Vagina (tissue), 2 donors: ENCODE results near the gene ZC3H12C. TPM values are rescaled to one million over a fixed set of nuclear protein-coding genes. Genes with fewer than 3 reads are reported as not detected.

Experiments used
- DNase-seq, 2 donors: peaks; one replicate each; pipeline ENCODE4 v3.0.0-alpha.2; 2017; ENCODE audit errors: extremely low spot score in 2 of 2
- H3K27ac ChIP-seq: fragments of 200-600 bp; sonication (generic); one replicate; pipeline ENCODE4 v1.5.1; 2019
- H3K27me3 ChIP-seq: fragments of 200-600 bp; sonication (generic); one replicate; pipeline ENCODE4 v1.5.1; 2019
- H3K36me3 ChIP-seq, 2 donors: fragments of 200-600 bp; sonication (generic); one replicate each; pipeline ENCODE4 v1.5.1; 2017 to 2019
- H3K4me1 ChIP-seq: fragments of 200-600 bp; sonication (generic); one replicate; pipeline ENCODE4 v1.5.1; 2019
- H3K4me3 ChIP-seq, 2 donors: fragments of 200-600 bp; sonication (generic); 1 replicate in 1 of 2; 2 replicates in 1 of 2; pipeline ENCODE4 v1.5.1; 2016 to 2019
- H3K9me3 ChIP-seq: fragments of 200-600 bp; sonication (generic); one replicate; pipeline ENCODE4 v1.5.1; 2019
- CTCF ChIP-seq, 3 experiments: fragments of 450-650 bp in 2 of 3; fragments of 200-600 bp in 1 of 3; sonication (generic) in 1 of 3; IDR thresholded peaks; one replicate each; pipeline ENCODE4 v1.5.1; 2017 to 2019; ENCODE audit warnings: antibody characterized with exemption in 3 of 3, mild to moderate bottlenecking in 2 of 3, moderate library complexity in 2 of 3
- POLR2A ChIP-seq, 2 donors: fragments of 450-650 bp; IDR thresholded peaks; one replicate each; pipeline ENCODE4 v1.6.1; 2017; ENCODE audit warnings: antibody characterized with exemption in 2 of 2, mild to moderate bottlenecking in 2 of 2, moderate library complexity in 2 of 2
- POLR2AphosphoS5 ChIP-seq, 2 donors: sonication (generic); formaldehyde crosslinking; IDR thresholded peaks; one replicate each; pipeline ENCODE4 v1.9.0; 2017; ENCODE audit warnings: antibody characterized with exemption in 2 of 2, mild to moderate bottlenecking in 2 of 2, low read depth in 1 of 2; ENCODE audit not compliant: insufficient read depth in 1 of 2
- intact Hi-C: fragments of 100-400 bp; cut with DNase I; formaldehyde crosslinking; loops from one replicate; pipeline ENCODE4 v1.15.1; 2023
- total RNA-seq: library from RNA; depleted of rRNA; stranded (reverse); fragments of >200 nt; gene quantifications from one replicate; pipeline ENCODE4 v1.2.3, GENCODE V29; 2016

Gene ZC3H12C
- total RNA-seq, 1 donor from 2014 or later: 16.7 TPM

GRCh38 chr11:110162216-110162615, 69.0 kb downstream of the ZC3H12C start:
- no peak for TF ChIP-seq POLR2A (IDR thresholded peaks at IDR 0.05)
- no peak for TF ChIP-seq CTCF (IDR thresholded peaks at IDR 0.05)
- no peak for TF ChIP-seq POLR2AphosphoS5 (IDR thresholded peaks at IDR 0.05; ENCODE audit: insufficient read depth in 1 of 2, low read depth in 1 of 2)
- H3K9me3 ChIP-seq: no peaks in the 10 kb centered on the region
- H3K27ac ChIP-seq: no peak overlapping the region
- H3K4me3 ChIP-seq: no peak overlapping the region
- intact Hi-C loops: no loop called here
- peaks cover 0 to 28% of the 10 kb centered on the region in 2 donors for H3K36me3 ChIP-seq
- H3K27me3 ChIP-seq: no peaks in the 10 kb centered on the region
- DNase-seq: no peak
- H3K4me1 ChIP-seq: no peaks in the 10 kb centered on the region

GRCh38 chr11:110165039-110165925, 72.1 kb downstream of the ZC3H12C start:
- intact Hi-C loops: no loop called here
- Histone ChIP-seq H3K27me3 (no peaks in the 10 kb centered on the region), H3K36me3 (peaks cover 0 to 27% of the 10 kb centered on the region in 2 donors), H3K4me3 (no peak overlapping the region), H3K9me3 (no peaks in the 10 kb centered on the region), H3K27ac (no peak overlapping the region), H3K4me1 (no peaks in the 10 kb centered on the region)
- TF ChIP-seq POLR2AphosphoS5 (IDR thresholded peaks at IDR 0.05; ENCODE audit: insufficient read depth in 1 of 2, low read depth in 1 of 2): no peak
- no peak for TF ChIP-seq CTCF (IDR thresholded peaks at IDR 0.05)
- no peak for TF ChIP-seq POLR2A (IDR thresholded peaks at IDR 0.05)
- no peak for DNase-seq

GRCh38 chr11:110168033-110168803, 75.0 kb downstream of the ZC3H12C start:
- Histone ChIP-seq H3K4me3 (no peak overlapping the region), H3K27me3 (no peaks in the 10 kb centered on the region), H3K27ac (no peak overlapping the region), H3K36me3 (peaks cover 0 to 22% of the 10 kb centered on the region in 2 donors), H3K9me3 (no peaks in the 10 kb centered on the region), H3K4me1 (no peaks in the 10 kb centered on the region)
- no peak for DNase-seq
- intact Hi-C loops: no loop called here
- TF ChIP-seq POLR2AphosphoS5 (IDR thresholded peaks at IDR 0.05; ENCODE audit: insufficient read depth in 1 of 2, low read depth in 1 of 2): no peak
- TF ChIP-seq CTCF (IDR thresholded peaks at IDR 0.05): no peak
- no peak for TF ChIP-seq POLR2A (IDR thresholded peaks at IDR 0.05)

GRCh38 chr11:110169738-110170137, 76.5 kb downstream of the ZC3H12C start:
- H3K4me1 ChIP-seq: peaks cover 9% of the 10 kb centered on the region
- intact Hi-C loops: no loop called here
- no peak for DNase-seq
- no peaks in the 10 kb centered on the region for H3K9me3 ChIP-seq
- no peak overlapping the region for H3K27ac ChIP-seq
- no peaks in the 10 kb centered on the region for H3K27me3 ChIP-seq
- TF ChIP-seq POLR2A (IDR thresholded peaks at IDR 0.05) (no peak), POLR2AphosphoS5 (IDR thresholded peaks at IDR 0.05; ENCODE audit: insufficient read depth in 1 of 2, low read depth in 1 of 2) (no peak)
- no peak overlapping the region for H3K4me3 ChIP-seq
- H3K36me3 ChIP-seq: peaks cover 0 to 9% of the 10 kb centered on the region in 2 donors

GRCh38 chr11:110172468-110173065, 79.4 kb downstream of the ZC3H12C start:
- TF ChIP-seq POLR2A (IDR thresholded peaks at IDR 0.05) (no peak), POLR2AphosphoS5 (IDR thresholded peaks at IDR 0.05; ENCODE audit: insufficient read depth in 1 of 2, low read depth in 1 of 2) (no peak), CTCF (IDR thresholded peaks at IDR 0.05) (no peak)
- H3K27ac ChIP-seq: no peak overlapping the region
- DNase-seq: no peak
- H3K27me3 ChIP-seq: no peaks in the 10 kb centered on the region
- intact Hi-C loops: no loop called here
- H3K4me1 ChIP-seq: peaks cover 9% of the 10 kb centered on the region
- no peak overlapping the region for H3K4me3 ChIP-seq
- H3K36me3 ChIP-seq: no peaks in the 10 kb centered on the region
- H3K9me3 ChIP-seq: no peaks in the 10 kb centered on the region
